H9 (cell line): ENCODE measurements around the gene ACOT7. TPM values are rescaled to one million over a fixed set of nuclear protein-coding genes. Genes with fewer than 3 reads are reported as not detected.
"Not testable (repeated sequence)": the region's sequence is repeated elsewhere in the genome, so short reads cannot be mapped to it uniquely, and the experiment has no call there.

Experiments used
- DNase-seq: peaks from one replicate; pipeline ENCODE4 v3.0.0-alpha.2; 2017
- H2AFZ ChIP-seq: one replicate; pipeline ENCODE4 v1.6.1; 2013; ENCODE audit warnings: mild to moderate bottlenecking, low read length, control low read depth, moderate library complexity
- H2AK5ac ChIP-seq: 2 replicates; pipeline ENCODE4 v1.6.1; 2013; ENCODE audit warnings: low read length, control low read depth, mixed read lengths; ENCODE audit not compliant: insufficient read length
- H2BK120ac ChIP-seq: one replicate; pipeline ENCODE4 v1.6.1; 2013; ENCODE audit warnings: low read depth, mild to moderate bottlenecking, low read length, control low read depth, inconsistent platforms; ENCODE audit not compliant: poor library complexity, severe bottlenecking
- H2BK12ac ChIP-seq: 2 replicates; pipeline ENCODE4 v1.6.1; 2013; ENCODE audit warnings: low read length, control low read depth, mixed read lengths, low read depth; ENCODE audit not compliant: insufficient read length
- H2BK15ac ChIP-seq: 2 replicates; pipeline ENCODE4 v1.6.1; 2013; ENCODE audit warnings: low read depth, low read length, control low read depth
- H2BK20ac ChIP-seq: one replicate; pipeline ENCODE4 v1.6.1; 2013; ENCODE audit warnings: low read depth, mild to moderate bottlenecking, low read length, control low read depth, inconsistent platforms; ENCODE audit not compliant: poor library complexity, severe bottlenecking
- H2BK5ac ChIP-seq: 2 replicates; pipeline ENCODE4 v1.6.1; 2013; ENCODE audit warnings: low read length, control low read depth, mixed read lengths; ENCODE audit not compliant: insufficient read length
- H3K14ac ChIP-seq: 2 replicates; pipeline ENCODE4 v1.6.1; 2013; ENCODE audit warnings: low read length, control low read depth; ENCODE audit not compliant: insufficient read depth
- H3K18ac ChIP-seq: 2 replicates; pipeline ENCODE4 v1.6.1; 2013; ENCODE audit warnings: low read depth, mild to moderate bottlenecking, mixed read lengths, low read length, control low read depth; ENCODE audit not compliant: insufficient read length
- H3K23ac ChIP-seq: 2 replicates; pipeline ENCODE4 v1.6.1; 2013; ENCODE audit warnings: low read length, control low read depth, mixed read lengths, low read depth; ENCODE audit not compliant: insufficient read length
- H3K23me2 ChIP-seq: 2 replicates; pipeline ENCODE4 v1.6.1; 2013; ENCODE audit warnings: low read depth, mild to moderate bottlenecking, mixed read lengths, low read length, control low read depth; ENCODE audit not compliant: insufficient read length, poor library complexity, severe bottlenecking
- H3K27ac ChIP-seq: 2 replicates; pipeline ENCODE4 v1.5.1; 2013; ENCODE audit warnings: low read length, control low read depth, mixed read lengths, low read depth; ENCODE audit not compliant: insufficient read length
- H3K27me3 ChIP-seq: 2 replicates; pipeline ENCODE4 v1.6.1; 2013; ENCODE audit warnings: low read length, control low read depth, inconsistent platforms; ENCODE audit not compliant: insufficient read depth
- H3K4ac ChIP-seq: 2 replicates; pipeline ENCODE4 v1.6.1; 2013; ENCODE audit warnings: low read depth, mild to moderate bottlenecking, control low read depth, inconsistent platforms, low read length, moderate library complexity
- H3K4me1 ChIP-seq: 2 replicates; pipeline ENCODE4 v1.6.1; 2013; ENCODE audit warnings: low read length, control low read depth, inconsistent platforms; ENCODE audit not compliant: insufficient read depth
- H3K4me2 ChIP-seq: 2 replicates; pipeline ENCODE4 v1.6.1; 2013; ENCODE audit warnings: low read length, control low read depth, mixed read lengths; ENCODE audit not compliant: insufficient read length, insufficient read depth
- H3K56ac ChIP-seq: 2 replicates; pipeline ENCODE4 v1.6.1; 2013; ENCODE audit warnings: low read depth, mild to moderate bottlenecking, mixed read lengths, low read length, control low read depth; ENCODE audit not compliant: insufficient read length
- H3K79me1 ChIP-seq: 2 replicates; pipeline ENCODE4 v1.6.1; 2013; ENCODE audit warnings: low read depth, mild to moderate bottlenecking, moderate library complexity, low read length, control low read depth, inconsistent platforms; ENCODE audit not compliant: insufficient read depth, poor library complexity, severe bottlenecking
- H3K79me2 ChIP-seq: 2 replicates; pipeline ENCODE4 v1.6.1; 2013; ENCODE audit warnings: low read length, control low read depth, inconsistent platforms; ENCODE audit not compliant: insufficient read depth
- H3K9ac ChIP-seq: 2 replicates; pipeline ENCODE4 v1.6.1; 2013; ENCODE audit warnings: low read length, control low read depth, mixed read lengths; ENCODE audit not compliant: insufficient read length; ENCODE audit errors: extremely low read depth
- H3K9me3 ChIP-seq: one replicate; pipeline ENCODE4 v1.6.1; 2013; ENCODE audit warnings: low read depth, low read length, inconsistent platforms; ENCODE audit not compliant: control insufficient read depth
- H3T11ph ChIP-seq: one replicate; pipeline ENCODE4 v1.6.1; 2013; ENCODE audit warnings: mild to moderate bottlenecking, low read length, control low read depth, inconsistent platforms
- H4K20me1 ChIP-seq: one replicate; pipeline ENCODE4 v1.6.1; 2013; ENCODE audit not compliant: control insufficient read depth, insufficient read length, insufficient read depth
- H4K5ac ChIP-seq: 2 replicates; pipeline ENCODE4 v1.6.1; 2013; ENCODE audit warnings: low read depth, mild to moderate bottlenecking, mixed read lengths, low read length, control low read depth; ENCODE audit not compliant: insufficient read length
- H4K8ac ChIP-seq: replicated peaks from 2 replicates; pipeline ENCODE4 v1.6.1; 2013; ENCODE audit warnings: low read length, control low read depth, mixed read lengths, low read depth; ENCODE audit not compliant: insufficient read length
- H4K91ac ChIP-seq: 2 replicates; pipeline ENCODE4 v1.6.1; 2013; ENCODE audit warnings: low read depth, mild to moderate bottlenecking, moderate library complexity, mixed read lengths, low read length, control low read depth; ENCODE audit not compliant: insufficient read length
- H3K27ac Mint-ChIP-seq, 3 experiments: 2 replicates in 2 of 3; 3 replicates in 1 of 3; pipeline ENCODE4 v1.8.0; 2020 to 2021; ENCODE audit warnings: mixed read lengths in 3 of 3, mild to moderate bottlenecking in 1 of 3, moderate library complexity in 1 of 3
- H3K27me3 Mint-ChIP-seq: 2 replicates; pipeline ENCODE4 v1.8.0; 2021; ENCODE audit warnings: low read depth, mild to moderate bottlenecking, moderate library complexity, mixed read lengths
- H3K36me3 Mint-ChIP-seq, 3 experiments: 2 replicates in 2 of 3; 3 replicates in 1 of 3; pipeline ENCODE4 v1.8.0; 2020 to 2021; ENCODE audit warnings: low read depth in 3 of 3, mixed read lengths in 3 of 3; ENCODE audit not compliant: insufficient read depth in 1 of 3
- H3K4me1 Mint-ChIP-seq, 2 experiments: 2 replicates each; pipeline ENCODE4 v1.8.0; 2020; ENCODE audit warnings: mixed read lengths in 2 of 2
- H3K4me3 Mint-ChIP-seq, 2 experiments: 2 replicates in 1 of 2; 3 replicates in 1 of 2; pipeline ENCODE4 v1.8.0; 2020 to 2021; ENCODE audit warnings: mild to moderate bottlenecking in 2 of 2, mixed read lengths in 2 of 2, moderate library complexity in 1 of 2
- H3K9me3 Mint-ChIP-seq, 2 experiments: 2 replicates in 1 of 2; 3 replicates in 1 of 2; pipeline ENCODE4 v1.8.0; 2020; ENCODE audit warnings: mild to moderate bottlenecking in 2 of 2, mixed read lengths in 2 of 2, moderate library complexity in 1 of 2
- CTCF ChIP-seq: fragments of 200-600 bp; sonication (generic); conservative IDR thresholded peaks from 3 replicates; pipeline ENCODE4 v1.8.0; 2021; ENCODE audit warnings: antibody characterized with exemption, mild to moderate bottlenecking
- whole genome bisulfite sequencing: extraction: QIAGEN DNeasy Blood & Tissue Kit; methylation state at CpG from one replicate; pipeline ENCODE4 v1.1.7; 2013; ENCODE audit warnings: missing lambda C conversion rate, low lambda C conversion rate, mixed read lengths; ENCODE audit not compliant: insufficient read length; ENCODE audit errors: extremely low coverage; 5-methylcytosine and 5-hydroxymethylcytosine counted together
- total RNA-seq: library from RNA; stranded (reverse); gene quantifications from 2 replicates; pipeline ENCODE4 v1.2.1, GENCODE V29; 2021

The ACOT7 gene
- total RNA-seq, 1 experiment from 2014 or later = 87.4 TPM

- Histone ChIP-seq H3K56ac (no peak overlapping the region), H3K79me2 (no peaks in the 10 kb centered on the region), H3K79me1 (peaks cover 3% of the 10 kb centered on the region), H2BK15ac (no peak overlapping the region), H3K27ac (no peak overlapping the region), H4K5ac (no peak overlapping the region), H3K4ac (no peak overlapping the region), H2BK12ac (no peak overlapping the region), H3K23ac (no peak overlapping the region), H2AK5ac (no peak overlapping the region), H3T11ph (no peak overlapping the region), H3K9ac (no peak overlapping the region), H3K23me2 (no peaks in the 10 kb centered on the region), H3K27me3 (no peaks in the 10 kb centered on the region), H3K9me3 (no peaks in the 10 kb centered on the region), H3K4me1 (no peaks in the 10 kb centered on the region), H4K91ac (no peak overlapping the region), H2AFZ (no peak overlapping the region), H4K8ac (no peak overlapping the region), H3K18ac (no peak overlapping the region), H4K20me1 (no peaks in the 10 kb centered on the region), H2BK120ac (no peak overlapping the region), H3K4me2 (no peak overlapping the region), H3K14ac (no peak overlapping the region), H2BK20ac (no peak overlapping the region), H2BK5ac (no peak overlapping the region)
- H3K27ac Mint-ChIP-seq = peak overlapping the region in 1 of 3 experiments; percentile 72; a peak in 3 of 7 replicates
- peaks cover 20 to 46% (median 33%) of the 10 kb centered on the region in 3 experiments; a peak in 6 of 7 replicates for H3K36me3 Mint-ChIP-seq
- H3K4me1 Mint-ChIP-seq = peaks cover 2 to 6% of the 10 kb centered on the region in 2 experiments; a peak in 2 of 4 replicates
- H3K27me3 Mint-ChIP-seq = peaks cover 4% of the 10 kb centered on the region
- no peak for TF ChIP-seq CTCF
- no peak overlapping the region for H3K4me3 Mint-ChIP-seq
- no peaks in the 10 kb centered on the region for H3K9me3 Mint-ChIP-seq
- no peak for DNase-seq
- no CpG with 5 or more reads among the region's 8 CpGs for WGBS
Observed at GRCh38 chr1:6220236-6220635, 173.3 kb downstream of the ACOT7 start.

- not testable (repeated sequence) for H3K4me3 Mint-ChIP-seq, H2BK20ac ChIP-seq, H3K79me2 ChIP-seq, H3K27me3 ChIP-seq, H3K4me1 ChIP-seq, H3K4me1 Mint-ChIP-seq, H3K23me2 ChIP-seq, H3K27ac ChIP-seq, DNase-seq, H4K91ac ChIP-seq, H3K9me3 Mint-ChIP-seq, H3K56ac ChIP-seq, H3K18ac ChIP-seq, H3K14ac ChIP-seq, H3T11ph ChIP-seq, H3K4me2 ChIP-seq, H2BK12ac ChIP-seq, H4K20me1 ChIP-seq, H3K27ac Mint-ChIP-seq, H3K4ac ChIP-seq, H2BK5ac ChIP-seq, H2BK120ac ChIP-seq, H2BK15ac ChIP-seq, H4K5ac ChIP-seq, H3K23ac ChIP-seq, H3K9ac ChIP-seq, H3K79me1 ChIP-seq, H3K9me3 ChIP-seq, H3K27me3 Mint-ChIP-seq, H4K8ac ChIP-seq, H2AK5ac ChIP-seq, H2AFZ ChIP-seq
- WGBS = no CpG with 5 or more reads among the region's 11 CpGs
- H3K36me3 Mint-ChIP-seq = peaks cover 16 to 40% (median 27%) of the 10 kb centered on the region in 3 experiments; a peak in 6 of 7 replicates
Observed at GRCh38 chr1:6219641-6220040, 173.9 kb downstream of the ACOT7 start.
